Immature natural killer cell (primary cell): ENCODE results near the gene CCM2. TPM values are rescaled to one million over a fixed set of nuclear protein-coding genes. Genes with fewer than 3 reads are reported as not detected.

ENCODE experiments used
- polyA plus RNA-seq, 3 donors: library from polyadenylated mRNA; unstranded; fragments of 300-500 nt; fragmentation: Illumina TruSeq; gene quantifications; one replicate each; pipeline ENCODE4 v1.2.3, GENCODE V29; 2021

CCM2 gene
- polyA plus RNA-seq, 3 donors from 2014 or later, result 60.4 to 120 (median 103) TPM

Other genes starting within 250 kb of the CCM2 start
- gene PPIA, start 203.5 kb upstream of the CCM2 start, polyA plus RNA-seq, result 1,000 to 10,000 TPM; 2,627 to 4,215 (median 3,741) TPM
- gene H2AZ2, start 152.1 kb upstream of the CCM2 start, polyA plus RNA-seq, result 100 to 1,000 TPM; 237 to 262 (median 254) TPM
- 1 to 10 TPM; 2.4 to 3.2 (median 3.2) TPM for gene PURB, start 114.7 kb upstream of the CCM2 start, polyA plus RNA-seq
- gene MYO1G, start 21.2 kb upstream of the CCM2 start, polyA plus RNA-seq, result 100 to 1,000 TPM; 139 to 261 (median 139) TPM
- gene NACAD, start 88.8 kb downstream of the CCM2 start, polyA plus RNA-seq, result under 1 TPM in 2 of 3 donors, not detected in 1; 0.26 to 0.65 TPM
- 10 to 100 TPM; 39.5 to 56.9 (median 52.2) TPM for gene TBRG4, start 111.5 kb downstream of the CCM2 start, polyA plus RNA-seq
- not detected for gene RAMP3, start 157.6 kb downstream of the CCM2 start, polyA plus RNA-seq